SK-N-SH treated with all-trans-retinoic acid at 6 μM for 48 hours (cell line): ENCODE measurements around the gene ADD1.

Experiments used
- ATAC-seq: fragments of 200-7000 bp; cut with Tn5 transposase; 3 replicates; pipeline ENCODE4 v1.9.1; 2020; ENCODE audit warnings: mild to moderate bottlenecking, moderate library complexity
- ARNTL ChIP-seq: fragments of 450-650 bp; formaldehyde crosslinking; IDR thresholded peaks from 2 replicates; pipeline ENCODE4 v1.5.0; 2020; ENCODE audit warnings: low read depth, mild to moderate bottlenecking, moderate library complexity, borderline replicate concordance
- BACH2 ChIP-seq: fragments of 250-450 bp; sonication (Bioruptor Pico); IDR thresholded peaks from 2 replicates; pipeline ENCODE4 v1.9.0; 2021; ENCODE audit warnings: mild to moderate bottlenecking, borderline replicate concordance
- CSDC2 ChIP-seq: fragments of 250-450 bp; sonication (Bioruptor Pico); IDR thresholded peaks from 2 replicates; pipeline ENCODE4 v1.5.0; 2020; ENCODE audit warnings: mild to moderate bottlenecking, moderate library complexity
- ESRRG ChIP-seq: fragments of 250-450 bp; sonication (Bioruptor Pico); IDR thresholded peaks from 2 replicates; pipeline ENCODE4 v1.6.1; 2021; ENCODE audit warnings: mild to moderate bottlenecking
- GLIS3 ChIP-seq: fragments of 250-450 bp; sonication (Bioruptor Pico); IDR thresholded peaks from 2 replicates; pipeline ENCODE4 v1.5.0; 2020; ENCODE audit warnings: mild to moderate bottlenecking, moderate library complexity
- ISL1 ChIP-seq: fragments of 250-450 bp; sonication (Bioruptor Pico); IDR thresholded peaks from 2 replicates; pipeline ENCODE4 v2.1.2; 2022; ENCODE audit warnings: mild to moderate bottlenecking, moderate library complexity
- OSR1 ChIP-seq: fragments of 250-450 bp; sonication (Bioruptor Pico); IDR thresholded peaks from 2 replicates; pipeline ENCODE4 v1.8.0; 2022; ENCODE audit warnings: moderate library complexity, mild to moderate bottlenecking, inconsistent platforms
- PPARA ChIP-seq: fragments of 250-450 bp; sonication (Bioruptor Pico); IDR thresholded peaks from 2 replicates; pipeline ENCODE4 v1.5.0; 2020; ENCODE audit warnings: mild to moderate bottlenecking, borderline replicate concordance
- SNAI2 ChIP-seq: fragments of 250-450 bp; sonication (Bioruptor Pico); IDR thresholded peaks from 2 replicates; pipeline ENCODE4 v1.5.0; 2020; ENCODE audit warnings: mild to moderate bottlenecking, moderate library complexity
- TCF4 ChIP-seq: fragments of 250-450 bp; sonication (Bioruptor Pico); IDR thresholded peaks from 2 replicates; pipeline ENCODE4 v1.8.0; 2021; ENCODE audit warnings: mild to moderate bottlenecking, moderate library complexity, borderline replicate concordance
- TOX ChIP-seq: fragments of 250-450 bp; sonication (Bioruptor Pico); IDR thresholded peaks from 2 replicates; pipeline ENCODE4 v1.8.0; 2021; ENCODE audit warnings: mild to moderate bottlenecking, moderate library complexity, borderline replicate concordance
- ZC3H10 ChIP-seq: fragments of 250-450 bp; sonication (Bioruptor Pico); IDR thresholded peaks from 2 replicates; pipeline ENCODE4 v1.5.1; 2021; ENCODE audit warnings: mild to moderate bottlenecking, moderate library complexity
- ZFP3 ChIP-seq: fragments of 250-450 bp; sonication (Bioruptor Pico); IDR thresholded peaks from 2 replicates; pipeline ENCODE4 v1.5.0; 2020; ENCODE audit warnings: mild to moderate bottlenecking, moderate library complexity
- ZNF565 ChIP-seq: fragments of 450-650 bp; formaldehyde crosslinking; conservative IDR thresholded peaks from 2 replicates; pipeline ENCODE4 v1.5.0; 2020; ENCODE audit warnings: low read depth, mild to moderate bottlenecking, moderate library complexity
- ZNF70 ChIP-seq: fragments of 450-650 bp; formaldehyde crosslinking; IDR thresholded peaks from 2 replicates; pipeline ENCODE4 v1.5.0; 2020; ENCODE audit warnings: mild to moderate bottlenecking, moderate library complexity
- ZNF8 ChIP-seq: fragments of 450-650 bp; formaldehyde crosslinking; IDR thresholded peaks from 2 replicates; pipeline ENCODE4 v1.5.0; 2020; ENCODE audit warnings: mild to moderate bottlenecking, moderate library complexity
- TF ChIP-seq, protein P1 (sequence below): fragments of 250-450 bp; sonication (Bioruptor Pico); IDR thresholded peaks from 2 replicates; pipeline ENCODE4 v1.5.0; 2020; ENCODE audit warnings: mild to moderate bottlenecking, moderate library complexity
- TF ChIP-seq, protein P2 (sequence below): fragments of 250-450 bp; sonication (Bioruptor Pico); IDR thresholded peaks from 2 replicates; pipeline ENCODE4 v1.8.0; 2020; ENCODE audit warnings: mild to moderate bottlenecking, moderate library complexity, borderline replicate concordance
- TF ChIP-seq, protein P3 (sequence below): fragments of 250-450 bp; sonication (Bioruptor Pico); IDR thresholded peaks from 2 replicates; pipeline ENCODE4 v1.5.1; 2020; ENCODE audit warnings: low read depth, mild to moderate bottlenecking, moderate library complexity
- TF ChIP-seq, protein P4 (sequence below): fragments of 250-450 bp; sonication (Bioruptor Pico); IDR thresholded peaks from 2 replicates; pipeline ENCODE4 v1.8.0; 2021; ENCODE audit warnings: low read depth, mild to moderate bottlenecking, moderate library complexity, borderline replicate concordance

Gene ADD1

DNA sequence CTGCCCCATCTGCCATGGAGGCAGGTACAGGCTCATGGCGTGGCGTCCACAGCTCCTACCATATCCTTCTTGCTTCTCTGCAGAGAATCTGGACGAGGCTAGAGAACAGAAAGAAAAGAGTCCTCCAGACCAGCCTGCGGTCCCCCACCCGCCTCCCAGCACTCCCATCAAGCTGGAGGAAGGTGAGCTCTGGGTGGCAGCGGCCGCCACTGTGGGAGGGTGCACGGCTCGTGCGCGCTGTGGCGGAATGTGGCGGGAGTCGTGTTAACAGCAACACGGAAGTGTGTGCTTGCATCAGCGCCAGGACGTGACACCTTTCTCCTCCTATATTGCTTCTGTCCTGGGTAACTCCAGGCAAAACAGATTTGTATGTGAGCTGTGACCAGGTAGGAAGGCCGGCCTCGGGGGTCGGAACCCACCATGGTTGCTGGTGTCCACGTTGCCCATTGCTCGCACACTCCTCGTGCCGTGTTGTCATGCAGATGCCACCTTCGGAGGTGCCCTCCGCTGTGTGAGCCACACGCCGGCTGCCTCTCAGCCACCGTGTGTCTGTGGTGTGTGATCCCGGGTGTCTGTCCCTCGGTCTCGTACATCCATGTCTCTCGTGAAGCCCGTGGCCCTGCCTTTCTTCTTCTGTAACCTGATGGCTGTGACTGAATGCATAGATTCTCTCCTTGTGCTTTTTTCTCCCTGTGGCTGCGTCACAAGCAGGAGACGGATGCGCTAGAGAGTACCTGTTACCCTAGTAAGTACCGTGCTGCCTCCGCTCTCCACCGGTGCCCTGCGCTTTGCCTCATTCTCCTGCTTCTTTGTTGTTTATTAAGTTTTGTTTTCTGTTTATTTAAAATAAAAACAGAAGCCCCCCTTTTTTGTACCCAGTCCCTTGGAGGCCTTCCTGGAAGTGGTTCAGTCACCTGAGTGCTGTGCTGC is 82.6 kb downstream of the ADD1 start:
- no peak for TF ChIP-seq ZC3H10 (CRISPR knock-in tag)
- no peak for TF ChIP-seq CSDC2 (CRISPR knock-in tag)
- TF ChIP-seq TOX (CRISPR knock-in tag): no peak
- TF ChIP-seq, protein P1, sequence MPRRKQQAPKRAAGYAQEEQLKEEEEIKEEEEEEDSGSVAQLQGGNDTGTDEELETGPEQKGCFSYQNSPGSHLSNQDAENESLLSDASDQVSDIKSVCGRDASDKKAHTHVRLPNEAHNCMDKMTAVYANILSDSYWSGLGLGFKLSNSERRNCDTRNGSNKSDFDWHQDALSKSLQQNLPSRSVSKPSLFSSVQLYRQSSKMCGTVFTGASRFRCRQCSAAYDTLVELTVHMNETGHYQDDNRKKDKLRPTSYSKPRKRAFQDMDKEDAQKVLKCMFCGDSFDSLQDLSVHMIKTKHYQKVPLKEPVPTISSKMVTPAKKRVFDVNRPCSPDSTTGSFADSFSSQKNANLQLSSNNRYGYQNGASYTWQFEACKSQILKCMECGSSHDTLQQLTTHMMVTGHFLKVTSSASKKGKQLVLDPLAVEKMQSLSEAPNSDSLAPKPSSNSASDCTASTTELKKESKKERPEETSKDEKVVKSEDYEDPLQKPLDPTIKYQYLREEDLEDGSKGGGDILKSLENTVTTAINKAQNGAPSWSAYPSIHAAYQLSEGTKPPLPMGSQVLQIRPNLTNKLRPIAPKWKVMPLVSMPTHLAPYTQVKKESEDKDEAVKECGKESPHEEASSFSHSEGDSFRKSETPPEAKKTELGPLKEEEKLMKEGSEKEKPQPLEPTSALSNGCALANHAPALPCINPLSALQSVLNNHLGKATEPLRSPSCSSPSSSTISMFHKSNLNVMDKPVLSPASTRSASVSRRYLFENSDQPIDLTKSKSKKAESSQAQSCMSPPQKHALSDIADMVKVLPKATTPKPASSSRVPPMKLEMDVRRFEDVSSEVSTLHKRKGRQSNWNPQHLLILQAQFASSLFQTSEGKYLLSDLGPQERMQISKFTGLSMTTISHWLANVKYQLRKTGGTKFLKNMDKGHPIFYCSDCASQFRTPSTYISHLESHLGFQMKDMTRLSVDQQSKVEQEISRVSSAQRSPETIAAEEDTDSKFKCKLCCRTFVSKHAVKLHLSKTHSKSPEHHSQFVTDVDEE: no peak
- TF ChIP-seq, protein P2, sequence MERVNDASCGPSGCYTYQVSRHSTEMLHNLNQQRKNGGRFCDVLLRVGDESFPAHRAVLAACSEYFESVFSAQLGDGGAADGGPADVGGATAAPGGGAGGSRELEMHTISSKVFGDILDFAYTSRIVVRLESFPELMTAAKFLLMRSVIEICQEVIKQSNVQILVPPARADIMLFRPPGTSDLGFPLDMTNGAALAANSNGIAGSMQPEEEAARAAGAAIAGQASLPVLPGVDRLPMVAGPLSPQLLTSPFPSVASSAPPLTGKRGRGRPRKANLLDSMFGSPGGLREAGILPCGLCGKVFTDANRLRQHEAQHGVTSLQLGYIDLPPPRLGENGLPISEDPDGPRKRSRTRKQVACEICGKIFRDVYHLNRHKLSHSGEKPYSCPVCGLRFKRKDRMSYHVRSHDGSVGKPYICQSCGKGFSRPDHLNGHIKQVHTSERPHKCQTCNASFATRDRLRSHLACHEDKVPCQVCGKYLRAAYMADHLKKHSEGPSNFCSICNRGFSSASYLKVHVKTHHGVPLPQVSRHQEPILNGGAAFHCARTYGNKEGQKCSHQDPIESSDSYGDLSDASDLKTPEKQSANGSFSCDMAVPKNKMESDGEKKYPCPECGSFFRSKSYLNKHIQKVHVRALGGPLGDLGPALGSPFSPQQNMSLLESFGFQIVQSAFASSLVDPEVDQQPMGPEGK (CRISPR knock-in tag): no peak
- no peak for TF ChIP-seq SNAI2 (CRISPR knock-in tag)
- no peak for TF ChIP-seq PPARA
- no peak for TF ChIP-seq TCF4 (CRISPR knock-in tag)
- no peak for ATAC-seq

DNA sequence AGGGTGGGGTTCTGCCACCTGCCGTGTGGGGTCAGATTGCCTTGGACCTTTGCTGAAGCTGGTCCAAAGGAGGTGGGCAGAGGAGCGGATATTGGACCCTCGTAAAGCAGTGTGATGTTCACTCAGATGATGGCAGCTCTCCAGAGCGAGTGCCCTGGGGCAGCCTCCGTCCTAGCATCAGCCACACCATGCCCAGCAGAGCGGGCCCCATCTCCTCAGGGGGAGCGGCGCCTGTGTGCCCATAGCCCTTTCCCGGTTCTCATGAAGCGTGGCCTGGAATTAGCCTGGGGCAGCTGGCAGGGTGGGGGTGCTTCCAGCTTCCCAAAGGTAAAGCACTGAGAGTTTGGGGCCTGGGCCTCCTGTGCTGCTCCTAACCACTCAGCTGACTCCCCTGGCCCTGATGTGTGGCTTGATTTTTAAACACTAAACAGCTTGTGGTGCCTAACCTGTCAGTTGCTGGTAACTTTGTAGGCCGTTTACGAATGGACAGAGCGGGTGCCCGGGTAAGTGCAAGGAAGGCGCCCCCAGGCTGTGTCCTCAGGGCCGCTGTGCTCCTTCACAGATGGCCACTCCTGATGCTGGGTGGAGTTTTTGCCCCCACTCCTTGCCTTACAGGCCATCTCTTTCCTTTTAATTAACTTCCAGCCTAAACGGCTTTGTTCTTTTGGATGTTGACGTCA is 83.5 kb downstream of the ADD1 start:
- ATAC-seq: no peak
- TF ChIP-seq TCF4 (CRISPR knock-in tag): no peak
- TF ChIP-seq, protein P3, sequence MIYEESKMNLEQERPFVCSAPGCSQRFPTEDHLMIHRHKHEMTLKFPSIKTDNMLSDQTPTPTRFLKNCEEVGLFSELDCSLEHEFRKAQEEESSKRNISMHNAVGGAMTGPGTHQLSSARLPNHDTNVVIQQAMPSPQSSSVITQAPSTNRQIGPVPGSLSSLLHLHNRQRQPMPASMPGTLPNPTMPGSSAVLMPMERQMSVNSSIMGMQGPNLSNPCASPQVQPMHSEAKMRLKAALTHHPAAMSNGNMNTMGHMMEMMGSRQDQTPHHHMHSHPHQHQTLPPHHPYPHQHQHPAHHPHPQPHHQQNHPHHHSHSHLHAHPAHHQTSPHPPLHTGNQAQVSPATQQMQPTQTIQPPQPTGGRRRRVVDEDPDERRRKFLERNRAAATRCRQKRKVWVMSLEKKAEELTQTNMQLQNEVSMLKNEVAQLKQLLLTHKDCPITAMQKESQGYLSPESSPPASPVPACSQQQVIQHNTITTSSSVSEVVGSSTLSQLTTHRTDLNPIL: no peak
- TF ChIP-seq, protein P2 (CRISPR knock-in tag): no peak
- TF ChIP-seq ZNF565 (CRISPR knock-in tag): no peak
- TF ChIP-seq TOX (CRISPR knock-in tag): no peak
- no peak for TF ChIP-seq ESRRG (CRISPR knock-in tag)
- no peak for TF ChIP-seq ZNF70
- TF ChIP-seq SNAI2 (CRISPR knock-in tag): no peak
- TF ChIP-seq GLIS3 (CRISPR knock-in tag): no peak
- TF ChIP-seq ISL1 (CRISPR knock-in tag): no peak
- no peak for TF ChIP-seq CSDC2 (CRISPR knock-in tag)
- TF ChIP-seq, protein P4, sequence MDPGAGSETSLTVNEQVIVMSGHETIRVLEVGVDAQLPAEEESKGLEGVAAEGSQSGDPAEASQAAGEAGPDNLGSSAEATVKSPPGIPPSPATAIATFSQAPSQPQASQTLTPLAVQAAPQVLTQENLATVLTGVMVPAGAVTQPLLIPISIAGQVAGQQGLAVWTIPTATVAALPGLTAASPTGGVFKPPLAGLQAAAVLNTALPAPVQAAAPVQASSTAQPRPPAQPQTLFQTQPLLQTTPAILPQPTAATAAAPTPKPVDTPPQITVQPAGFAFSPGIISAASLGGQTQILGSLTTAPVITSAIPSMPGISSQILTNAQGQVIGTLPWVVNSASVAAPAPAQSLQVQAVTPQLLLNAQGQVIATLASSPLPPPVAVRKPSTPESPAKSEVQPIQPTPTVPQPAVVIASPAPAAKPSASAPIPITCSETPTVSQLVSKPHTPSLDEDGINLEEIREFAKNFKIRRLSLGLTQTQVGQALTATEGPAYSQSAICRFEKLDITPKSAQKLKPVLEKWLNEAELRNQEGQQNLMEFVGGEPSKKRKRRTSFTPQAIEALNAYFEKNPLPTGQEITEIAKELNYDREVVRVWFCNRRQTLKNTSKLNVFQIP (CRISPR knock-in tag): no peak
- no peak for TF ChIP-seq ARNTL
- TF ChIP-seq, protein P1: no peak
- TF ChIP-seq ZNF8 (CRISPR knock-in tag): no peak
- no peak for TF ChIP-seq ZFP3 (CRISPR knock-in tag)
- no peak for TF ChIP-seq OSR1
- no peak for TF ChIP-seq BACH2
- TF ChIP-seq ZC3H10 (CRISPR knock-in tag): no peak
- TF ChIP-seq PPARA: no peak
